ENCODE results near the gene PLXND1.
"Not testable (repeated sequence)": the region's sequence is repeated elsewhere in the genome, so short reads cannot be mapped to it uniquely, and the experiment has no call there.

- not testable (repeated sequence) for TF ChIP-seq CTCF (conservative IDR thresholded peaks at IDR 0.05; ENCODE audit: low read length); EZH2phosphoT487 (IDR thresholded peaks at IDR 0.05; ENCODE audit: borderline replicate concordance)
Observed at GRCh38 chr3:129515821-129516432, 90.5 kb downstream of the PLXND1 start.
